NCI-H526 treated with DMSO at 0.1 percent for 48 hours (cell line): ENCODE results near the gene VASP.

Source experiments
- DNase-seq: peaks from one replicate; lab custom pipeline; 2025; lab: John Stamatoyannopoulos, UW

Gene VASP

GRCh38 chr19:45473682-45474605 lies 33.3 kb upstream of the VASP start:
- DNase-seq: no peak

GRCh38 chr19:45474606-45475521 lies 32.4 kb upstream of the VASP start:
- no peak for DNase-seq

GRCh38 chr19:45475537-45476291 lies 31.6 kb upstream of the VASP start:
- DNase-seq: no peak

- DNase-seq: no peak
These were observed 31.0 kb upstream of the VASP start for GRCh38 chr19:45476304-45476703.

- DNase-seq: no peak
These were observed 30.1 kb upstream of the VASP start for GRCh38 chr19:45477186-45477585.

- no peak for DNase-seq
These were observed 29.4 kb upstream of the VASP start for GRCh38 chr19:45477713-45478453.

GRCh38 chr19:45478454-45479238 lies 28.6 kb upstream of the VASP start:
- peak; percentile 88 for DNase-seq

- DNase-seq: no peak
These were observed 24.2 kb upstream of the VASP start for GRCh38 chr19:45483033-45483432.

GRCh38 chr19:45484273-45484945 lies 22.9 kb upstream of the VASP start:
- DNase-seq: no peak

GRCh38 chr19:45485305-45486077 lies 21.8 kb upstream of the VASP start:
- DNase-seq: peak; percentile 73

GRCh38 chr19:45488708-45489107 lies 18.6 kb upstream of the VASP start:
- no peak for DNase-seq

- no peak for DNase-seq
These were observed 17.9 kb upstream of the VASP start for GRCh38 chr19:45489216-45489855.

GRCh38 chr19:45492137-45492626 lies 15.1 kb upstream of the VASP start:
- DNase-seq: no peak

GRCh38 chr19:45492627-45493470 lies 14.4 kb upstream of the VASP start:
- no peak for DNase-seq

GRCh38 chr19:45494261-45494916 lies 12.9 kb upstream of the VASP start:
- no peak for DNase-seq

GRCh38 chr19:45495178-45495577 lies 12.1 kb upstream of the VASP start:
- no peak for DNase-seq

GRCh38 chr19:45496349-45496953 lies 10.8 kb upstream of the VASP start:
- DNase-seq: no peak
